ENCODE results near the gene OR4D1. TPM values are rescaled to one million over a fixed set of nuclear protein-coding genes. Genes with fewer than 3 reads are reported as not detected.

The OR4D1 gene
- total and polyA plus RNA-seq, 2 of the 4 experiments (the other 2 are of a cell fraction): not detected

DNA sequence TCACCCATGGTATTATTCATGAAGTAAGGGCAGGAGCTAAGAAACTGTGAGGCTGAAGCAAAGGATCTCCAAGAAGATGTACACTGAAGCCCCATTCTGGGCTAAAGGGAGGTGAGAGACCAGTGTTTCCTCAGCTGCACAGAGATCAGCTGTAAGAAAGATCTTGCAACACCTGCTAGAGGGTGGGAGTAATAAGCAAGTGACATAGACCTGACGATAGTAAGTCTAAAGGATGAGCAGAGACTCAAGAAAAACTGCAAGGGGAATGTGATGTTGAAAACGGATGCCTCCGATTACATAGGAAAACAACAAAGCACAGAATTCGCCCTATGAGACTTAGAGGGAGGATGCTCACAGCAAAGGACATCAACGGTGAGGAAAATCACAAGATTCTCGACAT, 18.5 kb downstream of the OR4D1 start, which contains the start of gene OR4D2:
Gene OR4D2, plus strand, starts transcription at position 301 of the 400 bp plus-strand sequence. CDS start 2,674 bp downstream, outside the sequence.
- intact Hi-C loops (cut with micrococcal nuclease) (no loop called here), in situ Hi-C loops (cut with MboI; ENCODE audit: low sequenced_read_pairs) (no loop called here), dilution Hi-C loops (cut with HindIII; ENCODE audit: low sequenced_read_pairs, unreplicated experiment) (no loop called here)
- H3K4me2 ChIP-seq (ENCODE audit: low read depth, low read length): no peak within 1 kb of the TSS
- DNase-seq (no peak), ATAC-seq (ENCODE audit: low read depth) (no peak)
- H2BK120ac ChIP-seq (ENCODE audit: low read depth, low read length): no peak within 1 kb of the TSS
- POLR2A ChIA-PET (ENCODE audit: unreplicated experiment): no interaction called here
- no peak within 1 kb of the TSS for H2BK15ac ChIP-seq (ENCODE audit: low read depth, low read length)
- H3K9me3 ChIP-seq (ENCODE audit: control insufficient read depth, insufficient read depth, low read length): no peaks in the 10 kb centered on the region
- no peak within 1 kb of the TSS for H4K5ac ChIP-seq (ENCODE audit: low read depth, low read length)
- no peak within 1 kb of the TSS for H2AK5ac ChIP-seq (ENCODE audit: low read depth, low read length)
- no peak within 1 kb of the TSS for H3K4me3 ChIP-seq (ENCODE audit: insufficient read depth, low read depth, low read length)
- H4K91ac ChIP-seq (ENCODE audit: insufficient read depth, low read depth, low read length): no peak within 1 kb of the TSS
- H3K56ac ChIP-seq (ENCODE audit: extremely low read depth, insufficient read depth, low read length): no peak within 1 kb of the TSS
- no peak within 1 kb of the TSS for H3K9ac ChIP-seq (ENCODE audit: low read depth, low read length)
- H3K4ac ChIP-seq (ENCODE audit: low read depth, low read length): no peak within 1 kb of the TSS
- BruUV-seq (replicated peaks): no TSS peak
- no peaks in the 10 kb centered on the region for H3K4me1 ChIP-seq (ENCODE audit: control insufficient read depth, insufficient read depth, low read length)
- TF ChIP-seq POLR2A (IDR thresholded peaks at IDR 0.05; ENCODE audit: low read depth, low read length): no peak
- TF ChIP-seq, protein P1, sequence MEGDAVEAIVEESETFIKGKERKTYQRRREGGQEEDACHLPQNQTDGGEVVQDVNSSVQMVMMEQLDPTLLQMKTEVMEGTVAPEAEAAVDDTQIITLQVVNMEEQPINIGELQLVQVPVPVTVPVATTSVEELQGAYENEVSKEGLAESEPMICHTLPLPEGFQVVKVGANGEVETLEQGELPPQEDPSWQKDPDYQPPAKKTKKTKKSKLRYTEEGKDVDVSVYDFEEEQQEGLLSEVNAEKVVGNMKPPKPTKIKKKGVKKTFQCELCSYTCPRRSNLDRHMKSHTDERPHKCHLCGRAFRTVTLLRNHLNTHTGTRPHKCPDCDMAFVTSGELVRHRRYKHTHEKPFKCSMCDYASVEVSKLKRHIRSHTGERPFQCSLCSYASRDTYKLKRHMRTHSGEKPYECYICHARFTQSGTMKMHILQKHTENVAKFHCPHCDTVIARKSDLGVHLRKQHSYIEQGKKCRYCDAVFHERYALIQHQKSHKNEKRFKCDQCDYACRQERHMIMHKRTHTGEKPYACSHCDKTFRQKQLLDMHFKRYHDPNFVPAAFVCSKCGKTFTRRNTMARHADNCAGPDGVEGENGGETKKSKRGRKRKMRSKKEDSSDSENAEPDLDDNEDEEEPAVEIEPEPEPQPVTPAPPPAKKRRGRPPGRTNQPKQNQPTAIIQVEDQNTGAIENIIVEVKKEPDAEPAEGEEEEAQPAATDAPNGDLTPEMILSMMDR (conservative IDR thresholded peaks at IDR 0.05; ENCODE audit: low read depth, low read length): no peak
- no peak for TF ChIP-seq FOS (IDR thresholded peaks at IDR 0.05; ENCODE audit: low read depth, low read length)
- TF ChIP-seq RAD21 (IDR thresholded peaks at IDR 0.05; ENCODE audit: low read length): no peak
- TF ChIP-seq MAFK (IDR thresholded peaks at IDR 0.05; ENCODE audit: low read depth, low read length): no peak
- TF ChIP-seq NFE2L2 (IDR thresholded peaks at IDR 0.05; ENCODE audit: low read depth, low read length): no peak
- TF ChIP-seq SMC3 (IDR thresholded peaks at IDR 0.05; ENCODE audit: low read depth, low read length): no peak
- no peak for TF ChIP-seq CHD1 (IDR thresholded peaks at IDR 0.05; ENCODE audit: low read depth, low read length)
- no peak for TF ChIP-seq RCOR1 (IDR thresholded peaks at IDR 0.05; ENCODE audit: insufficient replicate concordance, low read length)
- TF ChIP-seq RFX5 (IDR thresholded peaks at IDR 0.05; ENCODE audit: low read depth, low read length): no peak
- TF ChIP-seq, protein P2, sequence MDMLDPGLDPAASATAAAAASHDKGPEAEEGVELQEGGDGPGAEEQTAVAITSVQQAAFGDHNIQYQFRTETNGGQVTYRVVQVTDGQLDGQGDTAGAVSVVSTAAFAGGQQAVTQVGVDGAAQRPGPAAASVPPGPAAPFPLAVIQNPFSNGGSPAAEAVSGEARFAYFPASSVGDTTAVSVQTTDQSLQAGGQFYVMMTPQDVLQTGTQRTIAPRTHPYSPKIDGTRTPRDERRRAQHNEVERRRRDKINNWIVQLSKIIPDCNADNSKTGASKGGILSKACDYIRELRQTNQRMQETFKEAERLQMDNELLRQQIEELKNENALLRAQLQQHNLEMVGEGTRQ (IDR thresholded peaks at IDR 0.05; ENCODE audit: low read depth, low read length): no peak
- no peak for TF ChIP-seq MXI1 (IDR thresholded peaks at IDR 0.05; ENCODE audit: borderline replicate concordance, low read depth, low read length)
- no peak for TF ChIP-seq MAZ (IDR thresholded peaks at IDR 0.05; ENCODE audit: borderline replicate concordance, low read depth, low read length)
- TF ChIP-seq CEBPB (IDR thresholded peaks at IDR 0.05; ENCODE audit: low read depth, low read length): no peak
- no peak for TF ChIP-seq BHLHE40 (IDR thresholded peaks at IDR 0.05; ENCODE audit: low read depth, low read length)
- TF ChIP-seq, protein P3, sequence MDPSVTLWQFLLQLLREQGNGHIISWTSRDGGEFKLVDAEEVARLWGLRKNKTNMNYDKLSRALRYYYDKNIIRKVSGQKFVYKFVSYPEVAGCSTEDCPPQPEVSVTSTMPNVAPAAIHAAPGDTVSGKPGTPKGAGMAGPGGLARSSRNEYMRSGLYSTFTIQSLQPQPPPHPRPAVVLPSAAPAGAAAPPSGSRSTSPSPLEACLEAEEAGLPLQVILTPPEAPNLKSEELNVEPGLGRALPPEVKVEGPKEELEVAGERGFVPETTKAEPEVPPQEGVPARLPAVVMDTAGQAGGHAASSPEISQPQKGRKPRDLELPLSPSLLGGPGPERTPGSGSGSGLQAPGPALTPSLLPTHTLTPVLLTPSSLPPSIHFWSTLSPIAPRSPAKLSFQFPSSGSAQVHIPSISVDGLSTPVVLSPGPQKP (IDR thresholded peaks at IDR 0.05; ENCODE audit: borderline replicate concordance, low read depth, low read length): no peak
- no peak within 1 kb of the TSS for H3K18ac ChIP-seq (ENCODE audit: low read depth, low read length)
- WGBS, 2 experiments (ENCODE audit: extremely low coverage in 2 of 2, insufficient read length in 1 of 2): no CpG with 5 or more reads among the region's 6 CpGs
- CTCF ChIA-PET: no interaction called here
- no peak within 1 kb of the TSS for H2AK9ac ChIP-seq (replicated peaks; ENCODE audit: low read depth, low read length, poor library complexity)
- peaks cover 2% of the 10 kb centered on the region; the same call in 1 of the 2 replicates for H3K27me3 ChIP-seq (ENCODE audit: control insufficient read depth, insufficient read depth, low read length)
- H3K79me1 ChIP-seq (ENCODE audit: low read depth in 1 of 2, low read length in 2 of 2): no peaks in the 10 kb centered on the region
- no peak within 1 kb of the TSS for H2AFZ ChIP-seq (replicated peaks; ENCODE audit: low read length, poor library complexity)
- no peak within 1 kb of the TSS for H3K14ac ChIP-seq (replicated peaks; ENCODE audit: low read depth, low read length)
- no peaks in the 10 kb centered on the region for H3K9me1 ChIP-seq (ENCODE audit: insufficient read depth, low read length)
- no peaks in the 10 kb centered on the region for H3K36me3 ChIP-seq (ENCODE audit: control insufficient read depth, insufficient read depth, low read length)
- H2BK20ac ChIP-seq (ENCODE audit: low read depth, low read length): no peak within 1 kb of the TSS
- no peak within 1 kb of the TSS for H3K27ac ChIP-seq (ENCODE audit: insufficient read depth, low read length)
- no peak within 1 kb of the TSS for H4K8ac ChIP-seq (ENCODE audit: low read depth in 2 of 2, low read length in 2 of 2)
- H2BK5ac ChIP-seq (ENCODE audit: low read depth, low read length, poor library complexity, severe bottlenecking): no peak within 1 kb of the TSS
- no peak within 1 kb of the TSS for H3K23ac ChIP-seq (ENCODE audit: low read depth, low read length)
- H4K20me1 ChIP-seq (ENCODE audit: insufficient read depth, low read length): no peaks in the 10 kb centered on the region

All from IMR-90 (cell line).